GM21447 (cell line): Measurements from ENCODE around the gene IKBIP.
"Not testable (repeated sequence)": the region's sequence is repeated elsewhere in the genome, so short reads cannot be mapped to it uniquely, and the experiment has no call there.

Experiments used
- ATAC-seq: cut with Tn5 transposase; IDR thresholded peaks from one replicate; pipeline ENCODE4 v1.9.1; 2021; ENCODE audit not compliant: unreplicated experiment

IKBIP gene

GRCh38 chr12:98638009-98638408, 6.6 kb downstream of the IKBIP start:
- no peak for ATAC-seq

DNA sequence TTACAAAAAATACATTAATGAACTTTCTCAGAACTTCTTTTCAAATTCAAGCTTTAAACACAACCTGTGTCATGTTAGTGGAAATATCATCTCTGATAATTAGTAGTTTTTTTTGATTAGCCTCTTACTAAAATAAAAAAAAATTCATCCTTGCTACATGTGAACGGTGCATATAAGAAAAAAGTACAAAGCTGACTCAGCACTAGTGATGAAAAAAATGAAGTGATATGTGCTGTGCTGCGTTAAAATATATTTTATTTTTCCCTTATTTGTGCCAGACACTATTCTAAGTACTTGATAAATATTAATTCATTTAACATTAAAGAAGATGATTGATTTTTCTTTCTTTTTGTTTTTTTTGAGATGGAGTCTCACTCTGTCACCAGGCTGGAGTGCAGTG, 7.5 kb downstream of the IKBIP start:
- ATAC-seq, result no peak

DNA sequence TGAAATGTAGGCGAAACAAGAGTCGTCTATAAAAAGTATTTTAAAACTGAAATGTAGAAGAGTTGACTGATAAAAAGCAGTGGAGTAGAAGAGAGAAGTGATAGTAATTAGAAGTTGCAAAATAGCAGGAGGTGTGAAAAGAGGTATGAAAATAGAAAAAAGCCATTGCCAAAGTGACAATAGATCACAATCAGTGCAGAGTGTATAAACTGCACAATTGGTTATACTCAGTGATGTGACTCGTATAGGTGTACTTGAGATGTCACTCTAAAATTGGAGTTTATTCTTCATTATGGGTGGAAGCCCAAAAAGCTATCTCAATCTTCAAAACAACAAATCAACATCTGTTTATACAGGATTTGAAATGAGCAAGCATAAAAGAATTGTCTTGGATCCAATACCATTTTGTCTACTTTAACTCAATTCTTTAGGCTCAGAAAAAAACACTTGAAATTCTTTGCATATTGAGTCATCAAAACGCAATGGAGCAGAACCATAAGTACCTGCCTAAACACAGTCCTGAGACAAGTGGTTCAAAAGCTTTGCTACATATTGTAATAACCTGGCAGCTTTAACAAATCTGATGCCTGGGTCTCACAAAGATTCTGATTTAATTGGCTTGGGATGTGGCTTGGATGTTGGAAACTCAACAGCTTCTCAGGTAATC, 8.8 kb downstream of the IKBIP start:
- peak; percentile 86 for ATAC-seq

DNA sequence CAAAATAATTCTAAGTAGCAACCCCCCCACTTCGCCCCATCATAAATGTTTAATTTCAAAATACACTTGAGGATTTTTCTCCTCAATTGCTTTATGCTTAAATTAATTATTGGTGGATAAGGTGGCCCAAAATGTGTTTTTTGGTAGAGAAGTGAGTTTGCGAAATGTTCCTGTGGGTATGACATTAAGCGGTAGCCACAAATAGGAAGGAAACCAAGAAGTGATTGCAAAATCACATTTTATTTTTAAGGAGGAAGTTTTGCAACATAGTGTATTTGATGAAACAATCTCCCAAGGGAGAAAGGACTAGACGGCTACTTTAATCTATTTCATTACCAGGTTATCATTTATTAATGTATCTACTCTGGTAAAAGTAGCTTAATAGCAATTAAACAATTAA, 25.6 kb downstream of the IKBIP start:
- no peak for ATAC-seq

DNA sequence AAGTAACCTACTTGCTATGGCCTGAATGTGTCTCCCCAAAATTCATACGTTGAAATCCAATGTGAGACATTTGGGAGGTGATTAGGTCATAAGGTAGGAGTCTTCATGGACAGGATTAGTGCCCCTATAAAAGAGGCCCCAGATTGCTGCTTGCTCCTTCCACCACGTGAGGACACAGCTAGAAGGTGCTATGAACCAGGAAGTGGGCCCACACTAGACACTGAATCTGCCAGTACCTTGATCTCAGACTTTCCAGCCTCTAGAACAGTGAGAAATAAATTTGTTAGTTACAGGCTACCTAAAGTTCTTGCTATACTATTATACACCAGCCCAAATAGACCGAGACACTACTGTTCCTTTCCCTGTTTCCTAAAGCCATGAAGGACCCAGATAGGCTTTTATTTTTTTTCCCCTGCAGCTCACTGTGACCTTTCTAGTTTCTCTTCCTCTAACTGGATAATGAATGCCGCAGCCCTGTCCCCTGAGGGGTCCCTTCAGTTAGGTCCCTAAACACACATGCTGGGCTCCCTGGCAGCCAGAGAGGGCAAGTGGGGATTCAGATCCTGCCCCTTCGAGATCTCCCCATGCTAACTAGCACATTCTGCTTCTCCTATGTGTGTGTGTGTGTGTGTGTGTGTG, 31.8 kb downstream of the IKBIP start:
- peak; percentile 88 for ATAC-seq

- no peak for ATAC-seq
Measured at GRCh38 chr12:98610596-98610995, 34.0 kb downstream of the IKBIP start.

GRCh38 chr12:98606359-98606988, 38.1 kb downstream of the IKBIP start:
- no peak for ATAC-seq

GRCh38 chr12:98601924-98602323, 42.7 kb downstream of the IKBIP start:
- no peak for ATAC-seq

DNA sequence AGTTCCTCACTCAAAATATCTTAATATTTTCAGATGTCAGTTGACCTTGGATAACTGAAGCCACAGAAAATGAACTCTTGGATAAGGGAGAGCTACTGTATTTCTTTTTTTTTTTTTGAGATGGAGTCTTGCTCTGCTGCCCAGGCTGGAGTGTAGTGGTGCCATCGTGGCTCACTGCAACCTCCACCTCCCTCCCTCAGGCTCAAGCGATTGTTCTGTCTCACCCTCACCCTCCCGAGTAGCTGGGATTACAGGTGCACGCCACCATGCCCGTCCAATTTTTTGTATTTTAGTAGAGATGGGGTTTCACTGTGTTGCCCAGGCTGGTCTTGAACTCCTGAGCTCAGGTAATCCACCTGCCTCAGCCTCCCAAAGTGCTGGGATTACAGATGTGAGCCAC, 47.3 kb downstream of the IKBIP start:
- ATAC-seq, result not testable (repeated sequence)

DNA sequence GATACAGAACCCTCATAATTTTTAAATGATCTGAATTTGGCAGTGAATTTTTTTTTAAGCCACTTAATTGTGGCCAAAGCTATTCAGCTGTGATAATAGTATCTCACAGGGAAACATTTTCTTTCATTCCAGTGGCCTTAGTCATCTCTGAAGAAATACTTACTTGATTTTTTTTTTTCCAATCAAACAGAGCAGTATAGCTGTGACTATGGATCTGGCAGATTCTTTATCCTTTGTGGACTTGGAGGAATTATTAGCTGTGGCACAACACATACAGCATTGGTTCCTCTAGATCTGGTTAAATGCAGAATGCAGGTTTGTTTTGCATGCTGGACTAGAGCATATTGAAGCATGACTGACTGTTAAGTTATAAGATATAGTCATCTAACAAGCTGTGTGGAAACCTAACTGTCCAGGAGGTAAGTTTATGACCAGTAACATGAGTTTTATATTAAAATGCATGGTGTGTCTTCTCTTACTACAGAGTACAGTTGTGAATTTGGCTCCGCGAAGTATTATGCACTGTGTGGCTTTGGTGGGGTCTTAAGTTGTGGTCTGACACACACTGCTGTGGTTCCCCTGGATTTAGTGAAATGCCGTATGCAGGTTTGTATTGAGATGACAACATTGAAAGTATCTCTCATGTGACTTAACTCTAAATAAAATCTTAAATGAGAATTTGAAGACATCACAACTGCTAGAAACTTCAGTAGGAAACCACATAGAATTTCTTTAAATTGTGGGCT, 49.2 kb downstream of the IKBIP start:
- ATAC-seq, result no peak

DNA sequence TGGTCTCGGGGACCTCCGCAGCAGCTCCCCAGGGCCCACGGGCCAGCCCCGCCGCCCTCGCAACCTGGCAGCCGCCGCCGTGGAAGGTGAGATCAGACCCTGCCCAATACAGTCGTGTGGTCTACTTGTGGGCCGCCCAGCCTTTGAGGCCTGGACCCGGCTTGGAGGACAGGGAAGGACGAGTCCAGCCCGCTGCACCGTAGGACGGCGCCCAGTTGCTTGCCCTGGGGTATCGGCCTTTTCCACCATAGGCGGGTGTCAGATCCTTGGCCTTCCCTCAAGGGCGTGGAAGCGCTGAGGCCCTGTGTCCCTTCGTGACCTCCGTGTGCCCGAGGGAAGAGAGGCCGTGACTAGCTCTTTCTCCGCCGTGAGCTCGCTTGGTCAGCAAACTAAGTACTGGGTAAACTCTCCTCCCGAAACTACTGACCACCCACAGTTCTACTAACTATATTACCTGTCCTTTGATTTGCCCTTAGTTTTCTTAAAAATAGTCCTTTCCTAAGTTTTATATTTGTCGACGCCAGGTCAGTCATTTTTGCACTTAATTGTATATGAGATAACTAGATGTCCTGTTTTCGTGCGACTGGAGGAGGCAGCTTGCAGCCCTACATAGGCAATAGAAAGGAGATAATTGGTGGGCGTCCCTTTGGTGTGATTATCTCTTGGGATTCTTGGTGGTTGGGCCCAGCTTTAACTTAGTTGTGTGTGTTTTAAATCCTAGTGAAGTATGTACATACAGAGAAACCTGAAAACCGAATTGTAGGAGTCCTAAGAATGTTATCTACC, 50.3 kb downstream of the IKBIP start:
- peak; percentile 12 for ATAC-seq

GRCh38 chr12:98593351-98594049, 51.1 kb downstream of the IKBIP start, which contains the start of gene SLC25A3:
TSS of gene SLC25A3 (plus strand) at chr12:98593686. CDS start at chr12:98593979, 293 bp downstream.
- ATAC-seq, result peak; percentile 99

- ATAC-seq, result no peak
Measured at GRCh38 chr12:98592825-98593322, 51.7 kb downstream of the IKBIP start.

- no peak for ATAC-seq
Measured at GRCh38 chr12:98591209-98591608, 53.4 kb downstream of the IKBIP start.

DNA sequence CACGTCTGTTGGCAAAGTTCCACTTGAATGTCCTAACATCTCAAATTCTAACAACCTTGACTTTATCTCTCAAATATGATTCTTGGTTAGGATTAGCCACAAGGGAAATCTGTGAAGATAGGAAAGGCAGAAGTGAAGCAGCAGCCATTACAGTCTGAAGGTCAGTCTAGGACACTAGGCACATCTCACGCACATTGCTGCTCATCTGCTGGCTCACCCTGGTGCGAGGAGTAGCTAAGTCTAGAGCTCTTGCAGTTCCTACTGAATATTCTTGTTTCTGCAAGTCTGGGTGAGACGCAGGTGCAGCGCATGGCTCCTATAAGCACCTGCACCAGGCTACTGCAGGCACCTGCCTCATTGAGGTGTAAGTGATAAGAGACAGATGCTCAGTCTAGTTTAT, 57.5 kb downstream of the IKBIP start:
- ATAC-seq, result no peak

DNA sequence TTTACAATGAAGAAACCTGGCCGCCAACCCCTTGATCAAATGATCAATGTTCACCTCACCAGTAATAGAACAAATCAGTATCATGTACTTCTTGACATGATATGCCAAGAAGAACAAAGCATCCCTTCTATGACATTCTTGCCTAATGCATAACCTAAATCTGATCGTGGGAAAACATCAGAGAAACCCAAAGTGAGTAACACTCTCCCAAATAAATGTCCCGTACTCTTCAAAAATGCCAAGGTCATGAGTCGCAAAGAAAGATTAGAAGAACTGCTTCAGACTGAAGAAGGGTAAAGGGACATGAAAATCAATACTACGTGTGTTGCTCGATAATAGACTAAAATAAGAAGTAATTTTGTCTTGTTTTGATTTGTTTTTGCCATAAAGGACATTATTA, 62.5 kb downstream of the IKBIP start:
- ATAC-seq, result no peak

- ATAC-seq, result no peak
Measured at GRCh38 chr12:98581101-98581500, 63.5 kb downstream of the IKBIP start.

DNA sequence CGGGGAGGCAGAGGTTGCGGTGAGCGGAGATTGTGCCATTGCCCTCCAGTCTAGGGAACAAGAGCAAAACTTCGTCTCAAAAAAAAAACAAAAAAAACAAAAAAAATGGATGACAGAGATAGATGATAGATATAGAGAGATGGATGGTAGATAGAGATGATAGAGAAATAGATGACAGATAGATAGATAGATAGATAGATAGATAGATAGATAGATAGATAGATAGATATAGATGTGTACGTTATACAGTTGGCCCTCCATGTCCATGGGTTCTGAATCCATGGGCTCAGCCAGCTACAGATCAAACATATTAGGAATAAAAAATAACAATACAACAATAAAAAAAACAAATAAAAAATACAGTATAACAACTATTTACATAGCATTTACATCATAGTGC, 63.9 kb downstream of the IKBIP start:
- ATAC-seq, result no peak

GRCh38 chr12:98579835-98580234, 64.8 kb downstream of the IKBIP start:
- no peak for ATAC-seq

DNA sequence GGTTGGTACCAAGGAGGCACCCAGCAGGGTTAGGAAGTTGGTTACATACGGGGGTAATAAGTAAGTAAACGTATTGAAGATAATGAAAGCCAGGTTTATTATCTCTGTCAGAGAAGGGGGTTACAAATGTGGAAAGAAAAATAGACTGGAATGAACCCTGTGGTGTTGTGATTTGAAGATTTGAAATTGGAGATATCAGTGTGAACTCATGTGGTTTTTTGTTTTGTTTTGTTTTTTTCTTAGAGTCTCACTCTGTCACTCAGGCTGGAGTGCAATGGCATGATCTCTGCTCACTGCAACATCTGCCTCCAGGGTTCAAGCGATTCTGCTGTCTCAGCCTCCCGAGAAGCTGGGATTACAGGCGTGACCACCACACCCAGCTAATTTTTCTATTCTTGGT, 65.2 kb downstream of the IKBIP start:
- no peak for ATAC-seq
